VCaP (cell line): ENCODE measurements around the gene MARK3.

Experiments used
- H3K27ac ChIP-seq: fragments of 450-650 bp; 2 replicates; pipeline ENCODE4 v1.5.1; 2017
- TF ChIP-seq, protein P1 (sequence below): fragments of 450-650 bp; conservative IDR thresholded peaks from 2 replicates; pipeline ENCODE4 v1.5.1; 2017; ENCODE audit warnings: mild to moderate bottlenecking, moderate library complexity

Gene MARK3

DNA sequence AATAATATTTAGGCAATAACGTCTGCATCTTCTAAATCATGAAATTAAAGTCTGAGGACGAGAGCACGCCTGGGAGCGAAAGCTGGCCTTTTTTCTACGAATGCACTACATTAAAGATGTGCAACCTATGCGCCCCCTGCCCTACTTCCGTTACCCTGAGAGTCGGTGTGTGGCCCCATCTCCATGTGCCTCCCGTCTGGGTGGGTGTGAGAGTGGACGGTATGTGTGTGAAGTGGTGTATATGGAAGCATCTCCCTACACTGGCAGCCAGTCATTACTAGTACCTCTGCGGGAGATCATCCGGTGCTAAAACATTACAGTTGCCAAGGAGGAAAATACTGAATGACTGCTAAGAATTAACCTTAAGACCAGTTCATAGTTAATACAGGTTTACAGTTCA is 118.1 kb downstream of the MARK3 start:
- TF ChIP-seq, protein P1, sequence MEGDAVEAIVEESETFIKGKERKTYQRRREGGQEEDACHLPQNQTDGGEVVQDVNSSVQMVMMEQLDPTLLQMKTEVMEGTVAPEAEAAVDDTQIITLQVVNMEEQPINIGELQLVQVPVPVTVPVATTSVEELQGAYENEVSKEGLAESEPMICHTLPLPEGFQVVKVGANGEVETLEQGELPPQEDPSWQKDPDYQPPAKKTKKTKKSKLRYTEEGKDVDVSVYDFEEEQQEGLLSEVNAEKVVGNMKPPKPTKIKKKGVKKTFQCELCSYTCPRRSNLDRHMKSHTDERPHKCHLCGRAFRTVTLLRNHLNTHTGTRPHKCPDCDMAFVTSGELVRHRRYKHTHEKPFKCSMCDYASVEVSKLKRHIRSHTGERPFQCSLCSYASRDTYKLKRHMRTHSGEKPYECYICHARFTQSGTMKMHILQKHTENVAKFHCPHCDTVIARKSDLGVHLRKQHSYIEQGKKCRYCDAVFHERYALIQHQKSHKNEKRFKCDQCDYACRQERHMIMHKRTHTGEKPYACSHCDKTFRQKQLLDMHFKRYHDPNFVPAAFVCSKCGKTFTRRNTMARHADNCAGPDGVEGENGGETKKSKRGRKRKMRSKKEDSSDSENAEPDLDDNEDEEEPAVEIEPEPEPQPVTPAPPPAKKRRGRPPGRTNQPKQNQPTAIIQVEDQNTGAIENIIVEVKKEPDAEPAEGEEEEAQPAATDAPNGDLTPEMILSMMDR: no peak
- H3K27ac ChIP-seq: no peak overlapping the region

DNA sequence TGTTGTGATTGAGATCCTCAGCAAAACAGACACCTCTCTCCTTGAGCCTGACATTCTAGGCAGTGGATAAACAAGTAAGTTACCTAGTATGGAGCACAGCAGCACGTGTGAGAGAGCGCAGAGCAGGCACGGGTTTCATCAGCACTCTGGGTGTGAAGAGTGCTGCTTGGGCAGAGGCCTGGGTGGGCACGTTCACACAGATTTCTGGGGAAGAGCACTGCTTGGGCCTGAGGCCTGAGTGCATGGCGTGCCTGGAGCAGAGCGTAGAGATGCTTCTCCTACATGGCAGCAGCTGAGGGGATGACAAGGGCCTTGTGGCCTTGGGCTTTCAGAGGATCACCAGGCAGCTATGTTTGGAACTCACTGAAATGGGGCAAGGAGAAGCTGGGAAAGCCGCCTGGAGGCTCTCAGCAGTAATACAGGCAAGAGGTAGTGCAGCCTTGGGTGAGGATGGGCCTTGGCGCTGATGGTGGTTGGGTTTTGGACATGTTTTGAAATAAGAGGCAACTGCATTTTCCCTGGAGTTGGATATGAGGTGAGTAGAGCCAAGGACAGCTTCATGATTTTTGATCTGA is 119.9 kb downstream of the MARK3 start:
- TF ChIP-seq, protein P1: no peak
- H3K27ac ChIP-seq: no peak overlapping the region

DNA sequence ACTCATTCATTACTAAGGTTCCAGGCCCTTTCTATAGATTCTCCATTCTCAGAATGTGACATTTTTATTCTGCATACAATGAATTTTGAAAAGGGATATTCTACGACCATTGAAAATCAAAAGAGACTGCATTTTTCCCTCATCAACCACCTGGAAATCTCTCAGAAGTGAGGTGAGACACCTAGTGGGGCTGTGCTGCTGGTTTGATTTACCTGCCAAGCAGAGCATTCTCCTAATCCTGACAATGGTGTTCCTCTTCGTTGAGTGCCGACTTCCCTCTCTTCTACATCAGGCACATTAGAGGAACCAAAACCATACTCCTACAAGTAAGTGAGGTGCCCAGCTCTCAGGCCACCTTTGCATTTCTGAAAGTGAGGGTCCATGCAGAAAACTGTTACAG is 122.5 kb downstream of the MARK3 start:
- no peak overlapping the region for H3K27ac ChIP-seq
- TF ChIP-seq, protein P1: no peak

DNA sequence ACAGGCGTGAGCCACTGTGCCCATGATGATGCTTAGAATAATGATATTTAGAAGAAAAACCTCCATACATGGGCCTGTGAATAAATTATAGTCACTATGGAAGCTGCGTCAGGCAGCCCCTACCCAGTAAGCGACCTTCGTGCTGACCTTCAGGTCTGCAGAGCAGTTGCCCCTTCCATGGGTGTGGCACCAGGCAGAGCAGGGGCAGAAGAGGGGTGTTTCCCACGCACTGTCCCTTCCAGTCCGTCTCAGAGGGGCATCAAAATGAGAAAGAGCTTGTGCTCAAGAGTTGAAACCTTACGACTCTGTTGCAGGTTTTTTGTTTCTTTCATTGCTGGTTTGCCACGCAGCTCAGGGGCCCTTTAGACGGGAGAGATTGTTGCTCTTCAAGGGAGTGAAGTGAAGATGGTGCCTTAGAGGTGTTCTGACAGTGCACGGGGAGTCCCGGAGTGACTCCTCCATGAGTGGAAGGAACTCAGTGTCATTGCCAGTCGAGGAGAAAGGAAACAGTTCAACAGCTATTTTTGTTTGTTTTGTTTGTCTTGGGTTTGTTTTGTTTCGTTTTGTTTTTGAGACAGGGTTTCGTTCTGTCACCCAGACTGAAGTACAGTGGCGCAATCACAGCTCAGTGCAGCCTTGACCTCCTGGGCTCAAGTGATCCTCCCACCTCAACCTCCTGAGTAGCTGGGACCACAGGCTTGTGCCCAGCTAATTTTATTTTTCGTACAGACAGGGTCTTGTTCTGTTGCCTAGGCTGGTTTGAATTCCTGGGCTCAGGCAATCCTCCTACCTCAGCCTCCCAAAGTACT is 123.5 kb downstream of the MARK3 start:
- TF ChIP-seq, protein P1: no peak
- H3K27ac ChIP-seq: no peak overlapping the region

DNA sequence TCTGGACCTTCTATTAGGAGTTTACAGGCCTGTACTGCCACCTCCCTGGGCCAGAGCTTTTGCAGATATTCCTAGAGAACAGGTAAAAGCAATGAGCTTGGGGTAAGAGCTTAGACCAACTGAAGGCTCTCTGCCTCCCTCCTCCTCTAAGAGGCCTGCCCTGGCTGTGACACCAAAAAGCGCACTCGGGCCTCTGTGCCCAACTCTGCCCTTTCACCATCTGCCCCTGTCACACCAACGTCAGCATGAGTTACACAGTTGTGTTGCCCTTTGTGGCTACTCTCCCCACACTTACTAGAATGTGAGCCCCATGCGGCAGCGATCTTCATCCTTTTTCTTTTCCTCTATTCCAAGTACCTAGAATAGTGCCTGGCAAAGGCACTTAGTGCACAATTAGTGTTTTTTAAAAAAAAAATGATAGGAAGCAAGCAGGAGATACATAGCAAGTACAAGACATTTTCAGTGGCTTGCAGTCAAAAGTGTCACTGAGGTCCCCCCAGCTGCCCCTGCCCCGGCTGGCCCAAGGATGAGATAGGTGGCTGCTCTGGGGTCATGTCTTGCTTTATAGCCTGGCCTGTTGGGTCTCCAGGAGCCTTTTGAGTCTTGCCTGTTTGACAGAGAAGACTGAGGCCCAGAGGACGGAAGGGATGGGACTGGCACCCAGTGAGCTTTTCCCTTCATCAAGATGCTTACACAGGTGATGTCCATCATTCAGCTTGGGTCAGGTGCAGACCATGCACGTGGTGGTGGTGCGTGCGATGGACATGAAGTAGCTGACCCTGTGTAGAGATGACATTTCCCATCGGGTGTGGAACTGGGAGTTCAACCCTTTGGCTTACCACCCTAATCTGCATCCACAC is 124.9 kb downstream of the MARK3 start:
- no peak overlapping the region for H3K27ac ChIP-seq
- TF ChIP-seq, protein P1: no peak

DNA sequence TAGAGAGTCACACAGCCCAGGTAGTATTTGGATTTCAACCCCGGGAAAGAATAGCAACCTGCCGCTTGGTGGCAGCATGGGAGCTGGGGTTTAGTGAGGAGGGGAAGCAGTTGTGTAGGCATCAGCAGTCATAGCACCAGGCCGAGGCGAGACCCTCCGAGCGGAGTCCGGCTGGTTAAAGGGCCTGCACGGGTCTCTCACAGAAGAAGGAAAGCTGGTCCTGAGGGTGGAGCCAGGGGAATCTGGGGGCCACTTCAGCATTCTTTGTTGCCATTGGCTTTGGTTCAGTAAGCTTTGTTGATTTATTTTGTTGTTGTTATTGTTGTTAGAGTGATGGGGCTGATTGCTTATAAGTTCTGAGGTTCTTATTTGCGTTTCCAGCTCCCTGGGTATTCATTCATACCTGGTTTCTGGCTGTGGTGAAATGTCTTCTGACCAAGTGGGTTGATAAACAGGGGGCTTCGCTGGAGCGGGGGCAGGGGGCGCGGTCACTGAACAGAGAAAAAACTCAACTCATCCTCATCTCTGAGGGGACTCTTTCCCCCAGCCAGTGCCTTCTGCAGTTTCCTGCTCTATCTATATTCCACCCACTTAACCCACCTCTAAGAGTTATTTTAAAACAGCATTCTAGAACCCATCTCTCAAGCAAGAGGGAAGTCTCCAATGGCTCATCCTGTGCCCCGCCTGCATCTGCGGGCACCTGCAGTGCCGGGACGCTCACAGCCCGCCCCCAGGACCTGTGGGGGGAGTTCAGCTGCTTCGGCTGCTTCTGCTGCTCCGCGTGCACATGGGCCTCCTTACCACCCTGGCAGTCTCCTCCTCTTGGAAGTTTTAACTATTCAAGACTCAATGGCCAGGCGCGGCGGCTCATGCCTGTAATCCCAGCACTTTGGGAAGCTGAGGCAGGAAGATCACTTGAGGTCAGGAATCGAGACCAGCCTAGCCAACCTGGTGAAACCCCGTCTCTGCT is 125.8 kb downstream of the MARK3 start:
- H3K27ac ChIP-seq: no peak overlapping the region
- TF ChIP-seq, protein P1: peak; percentile 27

DNA sequence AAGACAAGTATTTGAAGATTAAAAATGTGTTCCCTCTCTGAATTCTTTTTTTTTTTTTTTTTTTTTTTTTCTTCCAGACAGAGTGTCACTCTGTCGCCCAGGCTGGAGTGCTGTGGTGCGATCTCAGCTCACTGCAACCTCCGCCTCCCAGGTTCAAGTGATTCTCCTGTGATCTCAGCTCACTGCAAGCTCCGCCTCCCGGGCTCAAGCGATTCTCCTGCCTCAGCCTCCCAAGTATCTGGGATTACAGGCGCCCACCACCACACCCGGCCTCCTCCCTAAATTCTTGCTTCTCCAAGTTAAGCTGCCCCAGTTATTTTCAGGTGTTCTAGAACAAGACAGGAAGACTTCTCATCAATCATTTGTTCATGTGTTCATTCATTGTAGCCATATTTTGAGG is 127.0 kb downstream of the MARK3 start:
- peak overlapping the region; percentile 59 for H3K27ac ChIP-seq
